Measurements from ENCODE around the gene TAF6L. TPM values are rescaled to one million over a fixed set of nuclear protein-coding genes. Genes with fewer than 3 reads are reported as not detected.
A peak's percentile ranks its signal among the peaks of the same experiment; 100 is the strongest.
"Not testable (repeated sequence)": the region's sequence is repeated elsewhere in the genome, so short reads cannot be mapped to it uniquely, and the experiment has no call there.

Gene TAF6L
- total and polyA plus RNA-seq, 10 donors: 11.9 to 37.5 (median 22.4) TPM

- Histone ChIP-seq H3K4me1 (peaks cover 30 to 81% (median 67%) of the 10 kb centered on the region in 6 donors), H3K36me3 (peaks cover 3 to 46% (median 16%) of the 10 kb centered on the region in 6 donors), H3K27me3 (replicated peaks in 1 of 7) (no peaks in the 10 kb centered on the region), H3K4me3 (peak overlapping the region; percentile 73 to 99 (median 94)), H3K9me3 (no peaks in the 10 kb centered on the region), H3K27ac (peak overlapping the region; percentile 78 to 98 (median 96))
- DNase-seq: no peak
- TF ChIP-seq POLR2AphosphoS5 (IDR thresholded peaks at IDR 0.05) (no peak), CTCF (IDR thresholded peaks at IDR 0.05 in 8 of 11, conservative IDR thresholded peaks at IDR 0.05 in 3 of 11) (no peak), POLR2A (IDR thresholded peaks at IDR 0.05) (no peak)
- intact Hi-C loops (cut with DNase I; ENCODE audit: low total_unique reads): no loop called here
- WGBS, 5 donors: 0 to 1% (median 0%) methylated on average over 20 of the region's 20 CpGs
Observed at GRCh38 chr11:62727872-62728170, 43.4 kb upstream of the TAF6L start.

GRCh38 chr11:62728171-62728988 is 42.8 kb upstream of the TAF6L start, which contains the start of gene TTC9C:
Gene TTC9C, plus strand, starts transcription at chr11:62728486. Its CDS starts 363 bp downstream, at chr11:62728849.
- intact Hi-C loops (cut with DNase I; ENCODE audit: low total_unique reads): no loop called here
- Histone ChIP-seq H3K27ac (peak within 1 kb of the TSS; percentile 78 to 98 (median 96)), H3K9me3 (no peaks in the 10 kb centered on the region), H3K4me3 (peak within 1 kb of the TSS; percentile 73 to 99 (median 94)), H3K4me1 (peaks cover 30 to 81% (median 66%) of the 10 kb centered on the region in 6 donors), H3K36me3 (peaks cover 0 to 46% (median 15%) of the 10 kb centered on the region in 6 donors), H3K27me3 (replicated peaks in 1 of 7) (no peaks in the 10 kb centered on the region)
- TF ChIP-seq CTCF (IDR thresholded peaks at IDR 0.05 in 8 of 11, conservative IDR thresholded peaks at IDR 0.05 in 3 of 11): no peak
- TF ChIP-seq POLR2AphosphoS5 (IDR thresholded peaks at IDR 0.05): peak; percentile 68 to 96 (median 87)
- TF ChIP-seq POLR2A (IDR thresholded peaks at IDR 0.05): peak in 1 of 3 donors; percentile 70
- WGBS, 5 donors: 0 to 1% (median 0%) methylated on average over 29 of the region's 29 CpGs
- DNase-seq: peak; percentile 94

GRCh38 chr11:62730076-62730475 is 41.1 kb upstream of the TAF6L start:
- H3K9me3 ChIP-seq; H3K27me3 ChIP-seq (replicated peaks in 1 of 7); DNase-seq; intact Hi-C loops (cut with DNase I; ENCODE audit: low total_unique reads): not testable (repeated sequence)
- peak overlapping the region in 2 of 8 donors; percentile 96 to 98 for H3K27ac ChIP-seq
- peak overlapping the region in 6 of 8 donors; percentile 79 to 99 (median 94) for H3K4me3 ChIP-seq
- WGBS, 5 donors: 80 to 91% (median 84%) methylated on average over 14 of the region's 14 CpGs
- peaks cover 22 to 77% (median 49%) of the 10 kb centered on the region in 6 donors for H3K4me1 ChIP-seq
- H3K36me3 ChIP-seq: peaks cover 0 to 52% (median 25%) of the 10 kb centered on the region in 6 donors

- WGBS, 5 donors: 78 to 87% (median 85%) methylated on average over 2 of the region's 2 CpGs
- Histone ChIP-seq H3K4me1 (peaks cover 13 to 61% (median 39%) of the 10 kb centered on the region in 6 donors), H3K4me3 (no peak overlapping the region), H3K27ac (no peak overlapping the region), H3K27me3 (replicated peaks in 1 of 7) (no peaks in the 10 kb centered on the region), H3K9me3 (no peaks in the 10 kb centered on the region), H3K36me3 (peaks cover 0 to 79% (median 51%) of the 10 kb centered on the region in 6 donors)
- no peak for TF ChIP-seq CTCF (IDR thresholded peaks at IDR 0.05 in 8 of 11, conservative IDR thresholded peaks at IDR 0.05 in 3 of 11)
- no peak for TF ChIP-seq POLR2A (IDR thresholded peaks at IDR 0.05)
- TF ChIP-seq POLR2AphosphoS5 (IDR thresholded peaks at IDR 0.05): no peak
- DNase-seq: no peak
- intact Hi-C loops (cut with DNase I; ENCODE audit: low total_unique reads): no loop called here
Observed at GRCh38 chr11:62732830-62733229, 38.4 kb upstream of the TAF6L start.

Measured in spleen (tissue), 11 donors.